Tibial nerve (tissue), 4 donors: ENCODE results near the gene PLEK.

Experiments
- CTCF ChIP-seq, 5 experiments: fragments of 200-600 bp in 3 of 5; fragments of 450-650 bp in 2 of 5; sonication (generic) in 3 of 5; IDR thresholded peaks; one replicate each; pipeline ENCODE4 v1.5.1; 2016 to 2019; ENCODE audit warnings: antibody characterized with exemption in 5 of 5, mild to moderate bottlenecking in 3 of 5, moderate library complexity in 2 of 5
- EP300 ChIP-seq, 2 donors: sonication (generic); formaldehyde crosslinking; IDR thresholded peaks; one replicate each; pipeline ENCODE4 v1.6.1; 2017; ENCODE audit warnings: antibody characterized with exemption in 2 of 2, mild to moderate bottlenecking in 1 of 2
- POLR2A ChIP-seq, 2 donors: fragments of 450-650 bp; IDR thresholded peaks; one replicate each; pipeline ENCODE4 v1.6.1; 2017; ENCODE audit warnings: antibody characterized with exemption in 2 of 2, mild to moderate bottlenecking in 2 of 2, moderate library complexity in 2 of 2

GRCh38 chr2:68318914-68319397, 46.1 kb upstream of the PLEK start:
- TF ChIP-seq CTCF (IDR thresholded peaks at IDR 0.05) = no peak
- TF ChIP-seq POLR2A (IDR thresholded peaks at IDR 0.05) = no peak
- TF ChIP-seq EP300 (IDR thresholded peaks at IDR 0.05) = no peak
